Breast epithelium (tissue), 4 donors: ENCODE measurements around the gene STARD3. TPM values are rescaled to one million over a fixed set of nuclear protein-coding genes. Genes with fewer than 3 reads are reported as not detected.

Experiments used
- DNase-seq, 2 donors: peaks; one replicate each; pipeline ENCODE4 v3.0.0-alpha.2; 2019; ENCODE audit warnings: low spot score in 2 of 2
- H3K27ac ChIP-seq, 2 donors: fragments of 200-600 bp; sonication (generic) in 1 of 2; one replicate each; pipeline ENCODE4 v1.5.1; 2016 to 2019; ENCODE audit warnings: mild to moderate bottlenecking in 1 of 2
- H3K27me3 ChIP-seq, 2 donors: fragments of 200-600 bp; sonication (generic) in 1 of 2; one replicate each; pipeline versions ENCODE4 v1.5.1 to v1.6.0; 2017 to 2019; ENCODE audit warnings: control low read depth in 1 of 2, mild to moderate bottlenecking in 1 of 2
- H3K36me3 ChIP-seq: fragments of 200-600 bp; one replicate; pipeline ENCODE4 v1.5.1; 2019
- H3K4me1 ChIP-seq, 2 donors: fragments of 200-600 bp; sonication (generic); one replicate each; pipeline ENCODE4 v1.5.1; 2016 to 2019; ENCODE audit warnings: control low read depth in 1 of 2
- H3K4me3 ChIP-seq, 3 donors: fragments of 200-600 bp; sonication (generic); 1 replicate in 2 of 3; 2 replicates in 1 of 3; pipeline ENCODE4 v1.5.1; 2016 to 2019; ENCODE audit warnings: mild to moderate bottlenecking in 3 of 3, moderate library complexity in 2 of 3
- H3K9me3 ChIP-seq, 2 donors: fragments of 200-600 bp; sonication (generic) in 1 of 2; one replicate each; pipeline ENCODE4 v1.5.1; 2016 to 2019; ENCODE audit warnings: control low read depth in 1 of 2
- POLR2A ChIP-seq: fragments of 450-650 bp; IDR thresholded peaks from one replicate; pipeline ENCODE4 v1.6.1; 2016; ENCODE audit warnings: antibody characterized with exemption, mild to moderate bottlenecking, moderate library complexity
- POLR2AphosphoS5 ChIP-seq, 3 donors: sonication (generic); formaldehyde crosslinking; IDR thresholded peaks; one replicate each; pipeline ENCODE4 v1.6.1; 2017; ENCODE audit warnings: antibody characterized with exemption in 3 of 3
- intact Hi-C: fragments of 100-400 bp; cut with DNase I; formaldehyde crosslinking; loops from one replicate; pipeline ENCODE4 v1.15.1; 2023; ENCODE audit warnings: low total_unique reads
- total RNA-seq, 3 donors: library from RNA; depleted of rRNA; stranded (reverse); fragments of >200 nt; gene quantifications; one replicate each; pipeline ENCODE4 v1.1.0, GENCODE V29; 2016
- TF ChIP-seq, protein P1 (sequence below), 3 donors: fragments of 450-650 bp; IDR thresholded peaks; one replicate each; pipeline ENCODE4 v1.5.1; 2016 to 2017; ENCODE audit warnings: antibody characterized with exemption in 3 of 3, mild to moderate bottlenecking in 3 of 3, moderate library complexity in 3 of 3

Gene STARD3
- total RNA-seq, 3 donors from 2014 or later, result 37.0 to 43.9 (median 42.0) TPM

DNA sequence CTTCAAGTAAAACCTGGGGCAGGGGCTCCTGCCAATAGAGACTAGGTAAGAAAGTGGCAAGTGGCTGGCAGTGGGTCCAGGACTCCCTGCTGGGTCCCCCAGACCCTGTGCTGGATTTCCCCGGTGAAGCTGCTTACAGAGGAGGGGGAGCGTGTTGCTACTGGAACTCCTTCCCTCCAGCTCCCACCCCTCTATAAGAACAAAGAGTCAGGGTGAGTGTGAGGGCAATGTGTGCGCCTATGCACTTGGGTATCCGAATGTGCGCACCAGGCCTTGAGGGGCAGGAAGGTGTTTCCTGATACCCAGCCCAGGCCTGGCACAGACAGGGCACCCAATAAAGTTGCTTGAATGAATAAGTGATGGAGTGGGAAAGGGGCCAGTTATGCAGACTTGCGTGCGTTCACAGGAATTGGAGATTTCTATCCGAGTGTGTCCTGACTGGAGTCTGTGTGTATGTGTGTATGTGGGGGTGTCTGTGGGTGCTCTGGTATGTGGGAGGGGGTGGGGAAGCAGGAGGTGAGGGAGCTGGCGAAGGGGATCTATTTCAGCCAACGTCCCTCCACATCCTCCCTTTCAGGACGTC, 40.9 kb upstream of the STARD3 start:
- no peaks in the 10 kb centered on the region for H3K36me3 ChIP-seq
- no peak overlapping the region for H3K4me3 ChIP-seq
- intact Hi-C loops, result no loop called here
- DNase-seq, result no peak
- H3K27me3 ChIP-seq, result peaks cover 15 to 68% of the 10 kb centered on the region in 2 donors
- H3K9me3 ChIP-seq, result no peaks in the 10 kb centered on the region
- no peak overlapping the region for H3K27ac ChIP-seq
- no peak for TF ChIP-seq POLR2A
- no peaks in the 10 kb centered on the region for H3K4me1 ChIP-seq

DNA sequence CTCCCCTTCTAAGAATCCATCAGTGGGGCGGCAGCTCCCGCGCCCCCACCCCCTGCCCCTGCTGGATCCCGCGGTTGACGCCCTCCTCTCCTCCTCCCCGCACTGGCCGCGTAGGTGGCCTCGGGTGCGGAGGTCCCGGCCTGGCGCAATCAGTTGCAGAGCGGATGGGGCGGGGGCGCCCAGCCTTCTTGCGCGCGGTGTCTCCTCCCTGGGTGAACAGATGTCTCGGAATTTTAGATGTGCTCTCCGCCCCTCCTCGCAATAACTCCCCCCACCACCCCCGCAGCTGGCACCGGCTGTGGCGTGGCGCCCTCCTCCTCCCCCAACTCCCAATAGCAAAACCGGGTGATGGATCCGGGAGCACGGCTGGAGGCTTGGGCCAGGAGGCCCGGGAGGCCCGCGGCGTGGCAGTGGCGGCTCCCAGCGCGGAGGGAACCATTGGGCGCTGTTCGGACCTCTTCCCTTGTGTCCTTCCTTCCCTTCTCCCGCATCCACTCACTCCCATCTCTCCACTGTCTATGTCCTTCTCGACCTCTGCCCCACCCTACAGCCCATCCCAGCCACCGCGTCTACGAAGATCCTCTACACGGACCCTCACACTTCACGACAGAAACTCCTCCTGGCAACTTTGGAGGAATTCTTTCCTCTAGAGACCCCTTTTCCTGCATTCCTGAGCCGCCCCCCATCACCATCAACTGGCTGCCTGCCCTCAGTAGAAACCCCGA, 40.2 kb upstream of the STARD3 start:
- Histone ChIP-seq H3K36me3 (no peaks in the 10 kb centered on the region), H3K9me3 (no peaks in the 10 kb centered on the region), H3K4me3 (no peak overlapping the region), H3K4me1 (no peaks in the 10 kb centered on the region), H3K27me3 (peaks cover 15 to 75% of the 10 kb centered on the region in 2 donors), H3K27ac (no peak overlapping the region)
- no peak for DNase-seq
- intact Hi-C loops, result no loop called here
- TF ChIP-seq, protein P1, sequence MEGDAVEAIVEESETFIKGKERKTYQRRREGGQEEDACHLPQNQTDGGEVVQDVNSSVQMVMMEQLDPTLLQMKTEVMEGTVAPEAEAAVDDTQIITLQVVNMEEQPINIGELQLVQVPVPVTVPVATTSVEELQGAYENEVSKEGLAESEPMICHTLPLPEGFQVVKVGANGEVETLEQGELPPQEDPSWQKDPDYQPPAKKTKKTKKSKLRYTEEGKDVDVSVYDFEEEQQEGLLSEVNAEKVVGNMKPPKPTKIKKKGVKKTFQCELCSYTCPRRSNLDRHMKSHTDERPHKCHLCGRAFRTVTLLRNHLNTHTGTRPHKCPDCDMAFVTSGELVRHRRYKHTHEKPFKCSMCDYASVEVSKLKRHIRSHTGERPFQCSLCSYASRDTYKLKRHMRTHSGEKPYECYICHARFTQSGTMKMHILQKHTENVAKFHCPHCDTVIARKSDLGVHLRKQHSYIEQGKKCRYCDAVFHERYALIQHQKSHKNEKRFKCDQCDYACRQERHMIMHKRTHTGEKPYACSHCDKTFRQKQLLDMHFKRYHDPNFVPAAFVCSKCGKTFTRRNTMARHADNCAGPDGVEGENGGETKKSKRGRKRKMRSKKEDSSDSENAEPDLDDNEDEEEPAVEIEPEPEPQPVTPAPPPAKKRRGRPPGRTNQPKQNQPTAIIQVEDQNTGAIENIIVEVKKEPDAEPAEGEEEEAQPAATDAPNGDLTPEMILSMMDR (IDR thresholded peaks at IDR 0.05), result no peak
- no peak for TF ChIP-seq POLR2A
- no peak for TF ChIP-seq POLR2AphosphoS5 (IDR thresholded peaks at IDR 0.05)

DNA sequence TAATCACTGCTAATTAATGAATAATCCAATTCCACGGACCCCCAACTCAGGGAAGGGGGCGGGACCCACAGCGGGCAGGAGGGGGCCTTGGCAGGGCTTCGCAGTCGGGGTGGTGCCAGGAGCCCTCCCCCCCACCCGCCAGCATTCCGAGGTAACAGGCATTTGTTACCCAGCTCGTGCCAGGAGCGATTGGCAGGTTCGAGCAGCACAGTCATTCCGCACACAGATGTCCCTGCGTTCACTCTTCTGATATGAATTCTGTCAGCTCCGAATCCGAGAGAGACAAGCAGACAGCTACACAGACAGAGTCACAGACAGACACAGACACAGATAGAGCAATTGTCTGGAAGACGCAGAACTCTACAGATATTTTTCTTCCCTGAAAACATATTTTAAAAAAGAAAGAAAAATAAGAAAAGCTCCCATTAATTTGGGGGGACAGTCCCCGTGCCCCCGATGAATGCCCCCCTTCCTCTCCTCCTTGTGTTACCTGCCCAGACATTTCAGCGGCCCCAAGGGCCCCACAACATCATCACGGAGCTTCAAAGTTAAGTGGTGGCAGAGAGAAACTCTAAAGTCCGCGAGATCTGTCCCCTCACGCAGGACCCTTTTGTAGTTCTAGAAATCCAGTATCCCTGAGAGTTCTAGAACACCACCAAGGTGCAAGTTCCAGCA, 39.4 kb upstream of the STARD3 start:
- Histone ChIP-seq H3K4me1 (no peaks in the 10 kb centered on the region), H3K36me3 (no peaks in the 10 kb centered on the region), H3K27me3 (peaks cover 15 to 83% of the 10 kb centered on the region in 2 donors), H3K27ac (no peak overlapping the region), H3K4me3 (no peak overlapping the region), H3K9me3 (no peaks in the 10 kb centered on the region)
- DNase-seq, result no peak
- no peak for TF ChIP-seq POLR2A
- TF ChIP-seq, protein P1 (IDR thresholded peaks at IDR 0.05), result no peak
- no peak for TF ChIP-seq POLR2AphosphoS5 (IDR thresholded peaks at IDR 0.05)
- intact Hi-C loops, result no loop called here

GRCh38 chr17:39598047-39598481, 38.9 kb upstream of the STARD3 start:
- TF ChIP-seq POLR2AphosphoS5 (IDR thresholded peaks at IDR 0.05) (no peak), POLR2A (no peak)
- TF ChIP-seq, protein P1 (IDR thresholded peaks at IDR 0.05), result no peak
- Histone ChIP-seq H3K27ac (no peak overlapping the region), H3K27me3 (peaks cover 15 to 89% of the 10 kb centered on the region in 2 donors), H3K36me3 (no peaks in the 10 kb centered on the region), H3K4me1 (no peaks in the 10 kb centered on the region), H3K9me3 (no peaks in the 10 kb centered on the region), H3K4me3 (no peak overlapping the region)
- DNase-seq, result no peak
- intact Hi-C loops, result no loop called here

DNA sequence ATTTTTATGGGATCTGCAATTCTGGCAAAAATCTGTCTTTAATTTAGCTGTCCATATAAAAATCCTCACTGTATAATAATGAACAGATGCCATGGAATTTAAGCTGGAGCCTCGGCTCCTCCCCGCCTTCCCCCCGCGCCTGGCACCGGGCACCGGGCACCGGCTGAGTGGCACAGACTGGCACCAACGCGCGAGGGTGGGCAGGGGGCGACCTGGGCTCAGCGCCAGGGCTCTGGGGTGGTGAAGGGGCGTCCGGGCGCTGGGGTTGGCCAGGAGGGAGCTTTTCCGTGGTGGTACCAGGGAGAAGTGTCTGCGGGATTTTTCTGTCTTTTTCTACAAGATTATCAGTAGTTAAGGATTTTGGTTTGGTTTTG, 38.3 kb upstream of the STARD3 start:
- peaks cover 15 to 89% of the 10 kb centered on the region in 2 donors for H3K27me3 ChIP-seq
- H3K9me3 ChIP-seq, result no peaks in the 10 kb centered on the region
- H3K4me3 ChIP-seq, result peak overlapping the region in 1 of 3 donors; percentile 38
- H3K4me1 ChIP-seq, result no peaks in the 10 kb centered on the region
- TF ChIP-seq, protein P1 (IDR thresholded peaks at IDR 0.05), result no peak
- TF ChIP-seq POLR2AphosphoS5 (IDR thresholded peaks at IDR 0.05) (no peak), POLR2A (no peak)
- no peak overlapping the region for H3K27ac ChIP-seq
- no peak for DNase-seq
- no peaks in the 10 kb centered on the region for H3K36me3 ChIP-seq
- intact Hi-C loops, result no loop called here
